GM19372 (cell line): ENCODE measurements around the gene UPF2.
"Not testable (repeated sequence)": the region's sequence is repeated elsewhere in the genome, so short reads cannot be mapped to it uniquely, and the experiment has no call there.

Experiments used
- ATAC-seq: cut with Tn5 transposase; IDR thresholded peaks from one replicate; pipeline ENCODE4 v1.9.1; 2021; ENCODE audit warnings: mild to moderate bottlenecking, low read depth, moderate library complexity; ENCODE audit not compliant: unreplicated experiment

The UPF2 gene

DNA sequence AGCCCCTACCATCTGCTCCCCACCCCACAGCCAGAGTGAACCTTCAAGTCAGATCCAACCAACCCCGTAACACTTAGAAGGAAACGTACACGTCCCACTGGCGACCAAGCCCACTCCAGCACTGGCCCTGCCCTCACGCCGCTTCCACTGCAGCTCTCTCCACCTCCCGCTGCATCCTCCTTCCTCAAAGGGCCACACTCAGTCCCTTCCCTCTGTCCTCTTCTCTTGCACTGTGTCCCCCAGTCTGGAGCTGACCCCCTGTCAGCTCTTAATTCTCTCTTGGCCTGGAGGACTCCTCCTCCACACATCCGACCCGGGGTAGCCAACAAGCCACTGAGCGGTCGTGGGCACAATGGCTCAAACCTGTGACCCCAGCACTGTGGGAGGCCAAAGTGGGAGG, 133.6 kb downstream of the UPF2 start:
- ATAC-seq, result no peak

DNA sequence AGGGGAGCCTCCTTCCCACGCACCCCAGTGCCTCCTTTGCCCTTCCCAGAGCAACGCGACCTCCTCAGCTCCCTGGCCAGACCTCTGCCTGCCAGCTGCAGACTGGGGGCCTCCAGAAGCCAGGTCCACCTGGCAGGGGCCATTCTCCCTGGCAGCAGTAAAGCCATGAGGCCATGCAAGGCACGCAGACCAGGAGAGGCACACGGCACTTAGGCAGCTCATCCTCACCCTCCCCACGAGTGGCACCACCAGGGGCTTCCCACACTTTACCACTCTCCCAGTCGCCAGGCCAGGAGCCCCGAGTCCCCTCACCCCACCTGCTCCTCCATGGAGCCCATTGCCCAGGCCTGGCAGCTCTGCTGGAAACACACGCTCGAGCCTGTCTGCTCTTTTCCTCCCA, 134.1 kb downstream of the UPF2 start:
- ATAC-seq, result no peak

DNA sequence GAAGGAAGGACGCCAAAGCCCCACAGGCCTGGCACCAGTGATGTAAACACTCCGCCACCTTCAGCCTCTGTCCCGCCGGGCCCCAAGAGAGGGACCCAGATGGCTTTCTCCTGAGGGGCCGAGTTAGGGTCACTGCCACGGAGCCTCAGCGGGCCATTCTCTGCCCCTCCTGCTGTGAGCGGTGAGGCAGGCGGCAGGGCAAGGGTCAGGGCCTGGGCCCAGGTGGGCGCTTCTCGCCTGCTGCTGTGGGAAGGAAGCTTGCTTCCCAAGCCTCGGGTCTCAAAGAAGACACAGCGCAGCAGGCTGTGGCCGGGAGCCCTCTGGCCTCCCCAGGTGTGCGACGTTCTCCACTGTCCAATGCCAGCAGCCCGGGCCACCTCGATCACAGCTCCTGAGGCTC, 134.7 kb downstream of the UPF2 start:
- no peak for ATAC-seq

DNA sequence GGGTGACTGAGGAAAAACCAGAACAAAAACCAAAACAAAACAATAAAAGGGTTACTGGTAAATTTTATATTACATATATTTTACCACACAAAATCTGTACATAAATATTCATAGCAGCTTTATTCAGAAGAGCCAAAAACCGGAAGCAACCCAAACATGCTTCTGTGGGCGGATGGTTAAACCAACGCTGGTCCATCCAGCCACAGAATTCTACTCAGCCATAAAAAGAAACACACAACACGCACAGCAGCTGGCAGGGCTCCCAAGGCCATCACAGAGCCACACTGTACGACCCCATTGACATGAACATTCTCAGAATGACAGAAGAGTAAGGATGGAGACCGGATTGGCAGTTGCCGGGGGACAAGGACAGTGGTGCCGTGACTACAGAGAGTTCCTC, 135.9 kb downstream of the UPF2 start:
- ATAC-seq, result no peak

DNA sequence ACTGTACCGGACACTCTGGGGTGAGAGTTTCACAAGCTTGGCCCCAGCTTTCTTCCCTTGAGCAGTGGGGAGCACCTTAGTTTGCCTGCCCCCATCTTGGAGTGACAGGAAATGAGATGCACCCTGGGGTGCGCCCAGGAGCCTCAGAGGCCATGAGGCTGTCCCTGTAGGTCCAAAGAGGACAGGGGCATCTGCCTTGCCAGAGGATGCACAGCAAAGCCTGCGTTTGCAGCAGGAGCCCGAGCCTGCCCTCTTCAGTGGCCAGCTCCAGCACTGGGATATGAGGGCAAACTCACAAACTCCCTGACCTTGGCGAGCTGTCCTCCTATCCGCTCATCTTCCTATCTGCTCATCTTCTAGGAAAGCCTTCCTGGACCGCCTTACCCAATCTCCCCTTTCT, 140.0 kb downstream of the UPF2 start:
- no peak for ATAC-seq

DNA sequence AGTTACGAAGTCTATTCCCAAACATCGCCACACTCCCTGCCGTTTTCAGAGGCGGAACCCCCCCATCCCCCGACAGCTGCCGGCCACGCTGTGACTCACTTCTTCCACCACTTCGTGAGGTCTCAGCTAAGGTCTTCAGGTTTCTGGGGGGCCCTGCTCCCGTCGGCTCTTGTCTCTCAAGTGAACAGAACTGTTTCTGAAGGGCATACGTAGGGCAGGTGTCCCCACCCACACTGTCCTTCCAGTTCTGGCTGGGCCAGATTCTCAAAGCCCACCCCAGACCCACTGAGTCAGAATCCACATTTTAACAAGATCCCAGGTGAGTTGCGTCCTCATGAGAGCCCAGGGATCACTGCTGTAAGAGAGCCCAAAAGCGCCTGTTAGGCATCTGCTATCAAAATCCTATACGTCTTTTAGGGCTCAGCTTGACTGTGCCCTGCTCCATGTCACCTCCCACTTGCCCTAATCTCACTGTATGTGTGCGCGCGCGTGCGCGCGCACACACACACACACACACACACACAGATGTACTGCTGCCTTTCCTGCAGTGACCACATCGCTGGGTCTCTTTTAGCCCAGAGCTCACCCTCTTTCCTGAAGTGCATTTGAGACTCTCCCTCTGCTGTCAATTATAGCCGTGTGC, 140.7 kb downstream of the UPF2 start:
- no peak for ATAC-seq

DNA sequence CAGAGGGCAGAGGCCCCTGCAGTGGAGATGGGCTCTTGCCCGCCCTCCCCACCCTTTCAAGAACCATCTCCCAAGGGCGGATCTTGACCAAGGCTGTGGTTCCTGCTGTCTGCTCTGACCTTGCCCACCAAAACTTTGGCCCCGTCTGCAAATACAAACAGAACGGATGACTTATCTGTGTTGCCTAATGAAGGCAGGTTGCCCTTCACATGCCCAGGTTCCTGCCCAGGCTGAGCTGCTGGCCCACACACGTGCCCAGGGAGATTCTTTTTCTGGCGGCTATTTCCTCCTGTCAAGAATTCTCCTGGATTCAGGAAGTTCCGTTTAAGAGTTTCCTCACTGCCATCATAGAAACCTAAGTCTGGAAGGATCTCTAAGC, 141.2 kb downstream of the UPF2 start:
- no peak for ATAC-seq

DNA sequence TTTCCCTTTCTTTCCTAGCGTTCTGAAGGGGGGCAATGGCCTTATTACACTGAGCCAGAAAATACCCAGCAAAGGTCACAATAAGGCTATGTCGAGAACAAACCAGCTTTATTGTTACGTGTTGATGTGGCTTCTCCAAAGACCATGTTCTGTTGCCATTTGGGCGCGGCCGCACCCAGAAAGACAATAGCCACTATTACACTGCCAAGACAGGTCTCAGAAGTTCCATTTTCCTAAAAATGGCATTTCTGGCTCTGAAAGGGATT, 141.6 kb downstream of the UPF2 start:
- no peak for ATAC-seq

DNA sequence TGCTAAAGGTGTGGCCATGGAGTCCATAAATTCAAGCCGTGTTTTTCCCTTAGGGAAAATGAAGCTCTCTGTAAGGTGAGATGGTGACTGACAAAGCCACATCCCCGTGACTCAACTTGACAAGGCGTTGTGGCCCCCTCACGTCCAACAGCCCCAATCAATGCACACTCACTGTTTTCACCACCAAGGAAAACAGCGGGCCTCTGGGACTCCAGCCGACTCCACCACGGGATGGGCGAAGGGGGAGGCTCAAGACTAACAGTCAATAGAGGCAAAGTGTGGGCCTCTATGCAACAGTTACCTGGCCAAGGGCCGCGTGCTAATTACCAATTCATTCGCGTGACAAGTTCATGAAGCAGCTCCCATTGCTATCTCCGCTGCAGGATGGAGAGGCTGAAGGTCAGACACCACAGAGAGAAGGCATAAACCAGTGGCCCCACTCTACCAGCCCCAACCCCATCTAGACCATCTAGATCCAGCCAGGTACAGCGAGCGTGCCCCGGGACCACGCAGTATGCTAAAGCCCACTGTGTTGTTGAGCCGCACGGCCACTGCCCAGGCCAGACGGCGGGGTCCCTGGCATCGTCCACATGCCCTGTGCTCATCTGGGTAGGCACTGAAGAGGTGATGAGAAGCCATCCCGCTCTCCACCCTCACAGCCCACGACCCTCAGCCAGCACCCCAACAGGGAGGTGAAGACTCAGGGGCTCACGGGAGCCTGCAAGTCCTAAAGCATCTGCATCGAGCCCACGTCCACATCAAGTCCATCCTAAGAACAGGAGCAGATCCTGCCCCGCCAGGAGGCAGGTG, 143.3 kb downstream of the UPF2 start:
- ATAC-seq, result no peak

DNA sequence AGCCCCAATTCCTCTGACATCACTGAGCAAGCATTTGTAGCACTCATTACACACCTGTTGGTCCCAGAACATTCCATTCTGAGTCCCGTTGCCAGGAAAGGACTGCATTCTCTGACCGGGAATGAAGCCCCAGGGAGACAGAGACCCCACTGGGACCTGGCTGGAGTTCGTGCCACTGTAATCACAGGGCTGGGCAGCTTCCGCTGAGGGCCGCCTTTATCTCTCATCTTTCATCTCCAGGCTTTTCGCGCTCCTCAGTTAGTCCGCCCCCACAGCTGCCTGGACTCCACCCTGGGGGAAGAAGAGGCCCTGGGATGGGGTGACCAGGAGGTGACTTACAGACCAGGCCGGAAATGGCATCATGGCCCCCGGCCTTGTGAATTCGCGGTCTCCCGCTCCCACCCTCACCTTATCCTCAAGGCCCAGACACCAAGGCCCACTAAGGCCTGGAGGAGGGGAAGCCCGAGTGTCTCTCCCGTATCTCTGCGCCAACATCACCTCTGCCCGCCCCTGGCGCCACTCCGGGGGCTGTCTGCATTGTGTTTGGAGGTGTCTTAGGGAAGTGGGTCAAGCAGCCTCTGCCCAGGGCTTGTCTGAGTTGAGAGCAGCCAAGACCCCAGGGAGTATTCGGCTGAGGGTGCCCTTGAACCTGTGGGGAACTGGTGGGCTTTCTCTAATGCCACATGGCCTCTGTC, 144.1 kb downstream of the UPF2 start:
- no peak for ATAC-seq

DNA sequence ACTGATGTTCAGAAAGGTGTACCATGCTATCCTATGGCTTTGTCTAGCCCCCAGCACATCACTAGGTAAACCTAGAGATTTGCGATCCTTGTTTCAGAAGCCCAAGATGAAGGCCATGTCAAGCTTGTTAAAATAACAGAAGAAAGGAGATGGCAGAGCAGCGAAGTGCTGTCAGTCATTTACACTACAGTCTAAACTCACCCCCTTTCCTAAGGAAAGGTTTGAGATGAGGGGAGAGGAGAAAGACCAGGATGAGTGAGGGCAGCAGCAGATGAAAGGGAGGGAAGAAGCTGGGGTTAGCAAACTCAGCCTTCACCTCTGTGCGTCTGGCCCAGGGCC, 144.6 kb downstream of the UPF2 start:
- ATAC-seq, result no peak

DNA sequence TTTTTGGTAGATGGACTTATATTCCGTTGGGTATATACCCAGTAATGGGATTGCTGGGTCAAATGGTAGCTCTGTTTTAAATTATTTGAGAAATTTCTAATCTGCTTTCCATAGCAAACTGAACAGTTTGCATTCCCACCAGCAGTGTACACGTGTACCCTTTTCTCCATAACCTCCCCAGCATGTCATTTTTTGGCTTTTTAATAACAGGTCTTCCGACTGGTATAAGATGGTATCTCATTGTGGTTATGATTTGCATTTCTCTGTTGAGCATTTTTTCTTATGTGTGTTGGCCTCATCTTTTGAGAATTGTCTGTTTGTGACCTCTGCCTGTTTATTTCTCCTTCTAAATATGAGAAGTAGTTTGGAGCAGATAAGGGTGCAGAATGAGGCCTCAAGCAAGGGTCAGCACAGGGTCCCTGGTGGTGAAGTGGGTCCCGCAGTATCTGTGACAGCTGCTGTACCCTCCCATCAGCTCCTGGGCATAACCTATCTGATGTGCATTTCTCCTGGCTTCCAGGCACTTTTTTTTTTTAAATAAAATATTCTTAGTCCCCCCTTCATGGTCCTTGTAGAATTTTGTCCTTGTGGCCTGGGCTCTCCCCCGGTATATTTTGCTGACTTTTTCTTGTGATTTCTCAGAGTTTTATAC, 145.9 kb downstream of the UPF2 start:
- ATAC-seq, result no peak

DNA sequence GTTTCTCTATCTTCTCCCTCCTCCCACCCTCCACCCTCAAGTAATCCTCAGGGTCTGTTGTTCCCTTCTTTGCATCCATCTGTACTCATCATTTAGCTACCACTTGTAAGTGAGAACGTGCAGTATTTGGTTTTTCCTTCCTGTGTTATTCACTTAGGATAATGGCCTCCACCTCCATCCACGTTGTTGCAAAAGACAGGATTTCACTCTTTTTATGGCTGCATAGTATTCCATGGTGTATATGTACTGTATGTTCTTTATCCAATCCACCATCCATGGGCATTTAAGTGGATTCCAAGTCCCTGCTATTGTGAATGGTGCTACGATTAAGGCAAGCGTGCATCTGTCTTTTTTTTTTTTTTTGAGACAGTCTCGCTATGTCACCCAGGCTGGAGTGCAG, 147.0 kb downstream of the UPF2 start:
- ATAC-seq, result no peak

DNA sequence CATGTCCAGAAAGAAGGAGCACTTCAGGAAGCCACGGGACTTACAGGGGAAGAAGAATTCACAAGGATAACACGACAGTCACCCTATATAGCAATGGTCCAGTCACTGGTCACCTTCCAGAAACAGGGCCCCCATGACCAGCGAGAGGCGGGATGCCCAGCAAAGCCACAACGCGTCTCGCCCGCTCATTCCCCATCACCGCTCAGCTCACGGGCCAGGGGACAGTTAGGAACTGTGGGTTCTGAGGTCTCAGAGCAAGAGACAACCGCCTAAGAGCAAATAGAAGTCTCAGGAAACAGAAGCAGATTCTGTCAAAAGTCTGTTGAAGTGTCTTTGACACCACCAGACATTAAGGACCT, 147.5 kb downstream of the UPF2 start:
- ATAC-seq, result no peak

DNA sequence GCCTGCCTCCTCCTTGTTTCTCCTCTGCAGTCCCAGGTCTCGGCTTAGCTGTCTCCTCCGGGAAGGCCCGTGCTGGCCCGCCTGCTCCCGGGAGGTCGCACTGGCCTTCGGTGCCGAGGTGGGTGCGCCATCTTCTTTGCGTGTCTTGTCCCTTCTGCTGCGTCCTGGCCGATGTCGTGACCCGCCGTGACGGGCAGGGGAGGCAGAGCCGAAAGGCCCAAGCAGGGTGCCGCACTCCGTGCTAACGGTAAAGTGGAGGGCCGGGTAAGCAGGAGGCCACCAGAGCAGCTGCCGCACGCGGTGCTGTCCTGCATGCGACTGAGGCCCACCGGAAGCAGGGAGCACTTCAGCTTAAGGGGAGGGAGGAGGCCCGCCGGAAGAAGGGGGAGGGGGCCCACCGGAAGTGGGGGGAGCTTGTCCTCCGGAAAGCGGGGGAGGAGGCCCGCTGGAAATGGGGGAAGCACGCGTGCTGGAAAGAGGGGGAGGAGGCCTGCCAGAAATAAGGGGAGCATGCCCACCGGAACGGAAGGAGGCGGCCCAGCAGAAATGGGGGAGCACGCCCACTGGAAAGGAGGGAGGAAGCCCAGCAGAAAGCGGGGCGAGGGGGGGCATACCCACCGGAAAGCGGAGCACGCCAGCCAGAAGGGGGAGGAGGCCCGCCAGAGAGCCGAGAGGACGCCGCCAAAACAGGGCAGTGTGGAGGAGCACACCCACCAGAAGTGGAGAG, 148.1 kb downstream of the UPF2 start:
- ATAC-seq, result no peak

DNA sequence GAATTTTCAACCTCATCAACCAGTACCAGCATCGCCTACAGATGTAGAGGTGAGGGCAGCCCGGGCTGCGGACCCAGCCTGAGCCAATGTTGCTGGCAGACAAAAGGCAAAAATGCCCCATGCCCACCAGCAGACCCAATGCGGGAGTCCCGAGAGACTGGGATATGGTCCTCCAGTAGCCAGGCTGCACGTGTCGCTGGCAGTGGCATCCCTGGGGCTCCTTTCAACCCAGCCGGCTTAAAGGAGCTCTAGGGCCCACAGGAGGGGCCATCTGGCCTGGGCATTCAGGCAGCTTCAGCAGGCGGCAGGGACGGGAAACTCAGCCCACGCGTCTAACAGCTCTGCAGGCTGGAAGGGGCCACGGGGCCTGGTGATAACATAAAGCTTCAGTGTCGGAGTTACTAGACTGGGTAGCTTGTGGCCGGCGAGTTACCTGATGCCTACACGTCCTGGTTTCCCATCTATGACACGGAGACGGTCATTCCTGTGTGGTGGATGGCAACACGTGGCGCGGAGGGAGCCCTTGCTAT, 148.8 kb downstream of the UPF2 start:
- ATAC-seq, result no peak

DNA sequence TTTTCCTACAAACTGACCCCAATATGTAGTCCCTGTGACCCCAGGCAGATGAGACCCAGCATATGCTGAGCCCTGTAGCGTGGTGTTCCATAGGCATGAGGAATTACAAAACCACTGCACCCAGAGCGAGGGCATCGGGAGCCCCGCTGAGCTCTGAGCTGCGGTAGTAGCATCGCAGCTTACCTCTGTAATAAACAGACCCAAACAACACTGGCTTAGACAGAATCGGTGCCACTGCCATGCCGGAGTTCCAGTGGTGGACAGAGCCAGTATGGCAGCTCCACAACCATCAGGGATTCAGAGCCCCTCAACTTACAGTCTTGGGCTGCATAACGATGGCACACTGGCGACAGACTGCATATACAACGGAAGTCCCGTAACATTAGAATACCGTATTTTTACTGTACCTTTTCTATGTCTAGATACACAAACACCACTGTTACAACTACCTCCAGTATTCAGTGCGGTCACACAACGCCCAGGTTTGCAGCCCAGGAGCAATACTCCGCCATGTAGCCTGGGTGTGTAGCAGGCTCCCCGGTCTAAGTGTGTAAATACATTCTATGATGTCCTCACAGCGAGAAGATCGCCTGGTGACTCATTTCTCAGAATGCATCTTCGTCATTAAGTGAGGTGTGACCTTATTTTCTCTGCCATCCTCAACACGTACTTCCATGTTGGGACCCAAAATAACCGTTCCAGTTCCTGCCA, 150.7 kb downstream of the UPF2 start:
- ATAC-seq, result no peak

DNA sequence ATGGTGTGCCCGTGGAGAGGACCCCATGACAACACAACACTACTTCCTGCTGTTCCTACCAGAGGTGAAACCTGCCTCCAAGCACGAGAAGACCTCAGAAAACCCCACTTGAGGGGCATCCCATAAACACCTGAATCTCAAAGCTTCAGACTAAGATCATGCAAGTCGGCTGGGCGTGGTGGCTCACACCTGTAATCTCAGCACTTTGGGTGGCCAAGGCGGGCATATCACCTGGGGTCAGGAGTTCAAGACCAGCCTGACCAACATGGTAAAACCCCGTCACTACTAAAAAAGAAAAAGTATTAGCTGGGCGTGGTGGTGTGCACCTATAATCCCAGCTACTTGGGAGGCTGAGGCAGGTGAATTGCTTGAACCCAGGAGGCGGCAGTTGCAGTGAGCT, 153.3 kb downstream of the UPF2 start:
- not testable (repeated sequence) for ATAC-seq

DNA sequence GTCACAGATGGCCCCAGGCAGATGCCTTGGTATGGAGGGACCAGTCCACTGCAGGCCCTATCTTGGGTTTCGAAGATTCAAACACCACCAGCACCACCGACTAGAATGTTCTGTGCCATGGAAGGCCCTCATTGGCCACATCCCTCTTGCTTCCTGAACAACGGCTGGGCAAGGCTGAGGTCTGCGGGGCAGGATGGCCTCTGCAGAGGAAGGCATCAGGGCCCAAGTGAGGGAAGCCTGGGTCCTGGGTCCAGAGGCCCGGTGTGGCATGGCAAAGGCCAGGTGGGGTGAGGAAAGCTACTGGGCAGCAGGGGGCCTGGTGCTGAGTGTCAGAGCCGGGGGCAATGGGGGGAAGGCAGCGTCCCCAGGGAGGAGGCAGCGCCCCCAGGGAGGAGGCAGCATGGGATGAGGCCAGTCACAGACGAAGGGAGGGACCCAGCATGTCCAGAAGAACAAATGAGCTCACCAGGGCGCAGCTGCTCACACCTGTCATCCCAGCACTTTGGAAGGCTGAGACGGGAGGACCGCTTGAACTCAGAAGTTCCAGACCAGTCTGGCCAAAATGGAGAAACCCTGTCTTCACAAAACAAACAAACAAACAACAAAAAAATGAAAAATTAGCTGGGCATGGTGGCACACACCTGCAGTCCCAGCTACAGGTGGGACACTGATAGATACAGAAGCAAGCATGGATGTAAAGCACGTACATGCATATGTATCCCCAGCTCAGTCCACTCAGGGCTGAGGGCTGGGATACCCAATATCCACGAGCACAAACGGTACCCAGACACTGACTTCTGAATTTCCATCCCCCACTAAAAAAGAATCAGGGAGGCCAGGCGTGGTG, 155.0 kb downstream of the UPF2 start:
- no peak for ATAC-seq
